Right forelimb (tissue), 1 donor: ENCODE data around the gene RSPO1.
"Not testable (repeated sequence)": the region's sequence is repeated elsewhere in the genome, so short reads cannot be mapped to it uniquely, and the experiment has no call there.

Experiments used
- DNase-seq: peaks from one replicate; pipeline ENCODE4 v3.0.0-alpha.2; 2018

Gene RSPO1

GRCh38 chr1:37612186-37612585, 22.5 kb downstream of the RSPO1 start:
- DNase-seq: no peak

- no peak for DNase-seq
Observed at GRCh38 chr1:37609994-37610393, 24.7 kb downstream of the RSPO1 start.

- no peak for DNase-seq
Observed at GRCh38 chr1:37609002-37609401, 25.7 kb downstream of the RSPO1 start.

- DNase-seq: no peak
Observed at GRCh38 chr1:37606481-37607263, 28.0 kb downstream of the RSPO1 start.

GRCh38 chr1:37605806-37606474, 28.8 kb downstream of the RSPO1 start:
- no peak for DNase-seq

GRCh38 chr1:37605061-37605650, 29.5 kb downstream of the RSPO1 start:
- no peak for DNase-seq

- DNase-seq: no peak
Observed at GRCh38 chr1:37602750-37603694, 31.7 kb downstream of the RSPO1 start.

- no peak for DNase-seq
Observed at GRCh38 chr1:37601441-37601840, 33.3 kb downstream of the RSPO1 start.

GRCh38 chr1:37599940-37600339, 34.8 kb downstream of the RSPO1 start:
- DNase-seq: no peak

GRCh38 chr1:37596182-37596667, 38.5 kb downstream of the RSPO1 start:
- DNase-seq: no peak

- peak; percentile 98 for DNase-seq
Observed at GRCh38 chr1:37595440-37596181, 39.1 kb downstream of the RSPO1 start, which contains the start of gene GNL2. TSS of gene GNL2 (minus strand) at chr1:37595937. CDS start at chr1:37595822, 115 bp downstream.

GRCh38 chr1:37593726-37594125, 41.0 kb downstream of the RSPO1 start:
- no peak for DNase-seq

- no peak for DNase-seq
Observed at GRCh38 chr1:37588939-37589338, 45.8 kb downstream of the RSPO1 start.

GRCh38 chr1:37584544-37584943, 50.1 kb downstream of the RSPO1 start:
- DNase-seq: not testable (repeated sequence)

- no peak for DNase-seq
Observed at GRCh38 chr1:37575692-37576091, 59.0 kb downstream of the RSPO1 start.

GRCh38 chr1:37574834-37575480, 59.7 kb downstream of the RSPO1 start:
- no peak for DNase-seq

- no peak for DNase-seq
Observed at GRCh38 chr1:37570528-37571334, 64.0 kb downstream of the RSPO1 start.

GRCh38 chr1:37567023-37567422, 67.7 kb downstream of the RSPO1 start:
- DNase-seq: no peak

GRCh38 chr1:37564892-37565291, 69.8 kb downstream of the RSPO1 start:
- no peak for DNase-seq

GRCh38 chr1:37562984-37563383, 71.7 kb downstream of the RSPO1 start:
- no peak for DNase-seq
